HepG2 (cell line): ENCODE data around the gene SCN7A. TPM values are rescaled to one million over a fixed set of nuclear protein-coding genes. Genes with fewer than 3 reads are reported as not detected.
A peak's percentile ranks its signal among the peaks of the same experiment; 100 is the strongest.

ENCODE experiments used
- BRD4 ChIP-seq: sonication (generic); formaldehyde crosslinking; IDR thresholded peaks from 2 replicates; pipeline ENCODE4 v1.4.0; 2020; ENCODE audit warnings: missing genetic modification reagents
- ELF1 ChIP-seq: sonication (generic); formaldehyde crosslinking; IDR thresholded peaks from 2 replicates; pipeline ENCODE4 v1.4.0; 2020; ENCODE audit warnings: missing genetic modification reagents
- GABPA ChIP-seq, 2 experiments: IDR thresholded peaks; 2 replicates each; pipeline ENCODE4 v1.6.1; 2011 to 2016; ENCODE audit warnings: low read depth in 2 of 2, low read length in 1 of 2, missing biosample characterization in 1 of 2, missing genetic modification characterization in 1 of 2
- GATA4 ChIP-seq: sonication (generic); IDR thresholded peaks from 2 replicates; pipeline ENCODE4 v1.6.1; 2016; ENCODE audit warnings: antibody characterized with exemption, low read depth, borderline replicate concordance
- KAT8 ChIP-seq: IDR thresholded peaks from 2 replicates; pipeline ENCODE4 v1.6.1; 2016; ENCODE audit warnings: missing genetic modification reagents, missing compliant biosample characterization
- KDM5A ChIP-seq: fragments of 200-600 bp; sonication (generic); IDR thresholded peaks from 2 replicates; pipeline ENCODE4 v1.7.0; 2018; ENCODE audit warnings: antibody characterized with exemption, mild to moderate bottlenecking, low read length, borderline replicate concordance
- NPAS2 ChIP-seq: sonication (generic); formaldehyde crosslinking; IDR thresholded peaks from 2 replicates; pipeline ENCODE4 v1.8.0; 2022; ENCODE audit warnings: mild to moderate bottlenecking, missing genetic modification reagents, borderline replicate concordance
- PCBP2 ChIP-seq: fragments of 200-400 bp; formaldehyde crosslinking; optimal IDR thresholded peaks from 2 replicates; pipeline ENCODE3; 2018; ENCODE audit warnings: low read length, low read depth; ENCODE audit not compliant: poor library complexity, severe bottlenecking
- PHF21A ChIP-seq: sonication (generic); formaldehyde crosslinking; IDR thresholded peaks from 2 replicates; pipeline ENCODE4 v1.5.0; 2020; ENCODE audit warnings: mild to moderate bottlenecking, missing genetic modification reagents
- SOX13 ChIP-seq, 3 experiments: fragments of 450-650 bp in 1 of 3; sonication (generic) in 1 of 3; formaldehyde crosslinking in 1 of 3; IDR thresholded peaks in 2 of 3; conservative IDR thresholded peaks in 1 of 3; 2 replicates each; pipeline versions ENCODE4 v1.5.0 to v1.6.1; 2016 to 2020; ENCODE audit warnings: antibody characterized with exemption in 1 of 3, mild to moderate bottlenecking in 1 of 3, missing compliant biosample characterization in 1 of 3, missing genetic modification reagents in 1 of 3, moderate library complexity in 1 of 3
- TARDBP ChIP-seq: sonication (generic); formaldehyde crosslinking; IDR thresholded peaks from 2 replicates; pipeline ENCODE4 v1.8.0; 2022; ENCODE audit warnings: mild to moderate bottlenecking, missing genetic modification reagents
- ZBTB7B ChIP-seq: sonication (generic); formaldehyde crosslinking; IDR thresholded peaks from 2 replicates; pipeline ENCODE4 v1.4.0; 2020; ENCODE audit warnings: missing genetic modification reagents
- ZNF232 ChIP-seq: sonication (generic); formaldehyde crosslinking; IDR thresholded peaks from 2 replicates; pipeline ENCODE4 v1.4.0; 2020; ENCODE audit warnings: missing genetic modification reagents, borderline replicate concordance
- ZNF367 ChIP-seq: sonication (generic); formaldehyde crosslinking; IDR thresholded peaks from 2 replicates; pipeline ENCODE4 v1.4.0; 2020; ENCODE audit warnings: missing genetic modification reagents, borderline replicate concordance
- ZNF703 ChIP-seq: sonication (generic); formaldehyde crosslinking; IDR thresholded peaks from 2 replicates; pipeline ENCODE4 v1.5.1; 2020; ENCODE audit warnings: missing genetic modification reagents, mild to moderate bottlenecking, moderate library complexity, borderline replicate concordance
- ZSCAN20 ChIP-seq: sonication (generic); formaldehyde crosslinking; IDR thresholded peaks from 2 replicates; pipeline ENCODE4 v1.4.0; 2020; ENCODE audit warnings: missing genetic modification reagents, mild to moderate bottlenecking, borderline replicate concordance
- polyA plus RNA-seq, 8 experiments: library from polyadenylated mRNA; depleted of rRNA in 3 of 8; stranded (reverse) in 7 of 8; unstranded in 1 of 8; fragments of >200 nt; fragmentation: Illumina TruSeq in 4 of 8; extraction: Trizol in 4 of 8; gene quantifications; 2 replicates each; pipeline versions ENCODE4 v1.2.1 to v1.2.3, GENCODE V29; 2011 to 2016; ENCODE audit warnings: low read depth in 4 of 8, missing spikeins in 1 of 8, mixed read lengths in 1 of 8; ENCODE audit not compliant: insufficient read depth in 1 of 8
- total RNA-seq, 5 experiments: library from RNA; depleted of rRNA; stranded (reverse); fragments of >200 nt; fragmentation: Illumina TruSeq; extraction: Trizol; gene quantifications; 2 replicates each; pipeline ENCODE4 v1.2.3, GENCODE V29; 2016; ENCODE audit warnings: low read depth in 1 of 5
- TF ChIP-seq, protein P1 (sequence below): sonication (generic); formaldehyde crosslinking; IDR thresholded peaks from 2 replicates; pipeline ENCODE4 v1.5.1; 2020; ENCODE audit warnings: mild to moderate bottlenecking, moderate library complexity, missing genetic modification reagents
- TF ChIP-seq, protein P2 (sequence below): sonication (generic); formaldehyde crosslinking; IDR thresholded peaks from 2 replicates; pipeline ENCODE4 v1.4.0; 2020; ENCODE audit warnings: missing genetic modification reagents
- TF ChIP-seq, protein P3 (sequence below): IDR thresholded peaks from 2 replicates; pipeline ENCODE4 v1.6.1; 2018; ENCODE audit warnings: missing genetic modification reagents
- TF ChIP-seq, protein P4 (sequence below): sonication (generic); formaldehyde crosslinking; IDR thresholded peaks from 2 replicates; pipeline ENCODE4 v1.4.0; 2020; ENCODE audit warnings: missing genetic modification reagents

SCN7A gene
- total and polyA plus RNA-seq, 2 of the 13 experiments (the other 11 are each of a cell fraction or from before 2014, with no cell fraction given): 0.01 TPM; not detected in 1

DNA sequence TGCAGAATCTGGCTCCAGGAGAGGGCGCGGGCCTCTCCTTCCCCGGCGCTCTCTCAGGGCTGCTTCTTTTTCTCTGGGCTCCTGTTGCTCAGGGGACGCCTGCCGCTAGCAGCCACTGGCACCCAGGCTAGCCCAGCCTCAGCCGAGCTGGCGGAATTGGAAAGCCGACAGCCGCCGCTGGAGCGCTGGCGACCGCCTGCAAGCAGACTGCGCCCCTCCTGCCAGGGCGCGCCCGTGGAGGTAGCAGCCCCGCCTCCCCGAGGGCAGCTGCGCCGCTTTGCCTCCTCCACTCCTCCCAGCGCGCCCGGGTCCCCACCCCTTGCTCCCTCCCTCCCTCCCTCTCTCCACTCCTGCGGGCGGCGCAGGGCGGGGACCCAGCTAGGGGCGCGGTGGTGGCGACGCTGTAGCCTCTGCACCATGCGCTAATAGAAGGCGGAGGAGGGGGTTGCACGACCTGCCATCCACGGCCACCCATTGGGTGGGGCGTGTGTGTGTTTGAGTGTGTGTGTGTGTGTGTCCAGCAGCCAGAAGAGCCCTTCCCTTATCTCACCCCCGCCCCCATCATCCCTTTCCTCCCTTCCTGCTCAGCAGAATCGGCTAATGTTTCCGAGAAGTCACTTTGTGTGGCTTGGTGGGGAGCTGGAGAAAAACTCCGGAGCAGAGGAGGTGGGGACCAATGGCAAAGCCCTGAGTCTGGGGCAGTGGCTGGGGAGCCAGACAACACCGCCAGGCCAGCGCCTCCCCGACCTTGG is 118.1 kb downstream of the SCN7A start, which contains the start of gene SCN9A (continued):
- TF ChIP-seq SOX13 (IDR thresholded peaks at IDR 0.05) (0 out of 2 replicates have a peak, but pooled peaks have one; percentile 39), SOX13 (CRISPR knock-in tag; conservative IDR thresholded peaks at IDR 0.05 in 1 of 2, IDR thresholded peaks at IDR 0.05 in 1 of 2) (peak in 1 of 2 experiments; percentile 68; a peak in 2 of 4 replicates), TARDBP (peak; percentile 89), GABPA (IDR thresholded peaks at IDR 0.05; ENCODE audit: low read depth, low read length) (no peak), GABPA (CRISPR knock-in tag; IDR thresholded peaks at IDR 0.05; ENCODE audit: low read depth) (no peak), ZSCAN20 (CRISPR knock-in tag) (peak; percentile 81; the same call in 1 of the 2 replicates), BRD4 (CRISPR knock-in tag) (peak; percentile 50; the same call in 1 of the 2 replicates), ZNF232 (CRISPR knock-in tag) (0 out of 2 replicates have a peak, but pooled peaks have one; percentile 16), KAT8 (peak; percentile 71), GATA4 (no peak; the same call in none of the 2 replicates), PCBP2 (no peak), ZNF367 (0 out of 2 replicates have a peak, but pooled peaks have one; percentile 19), ZNF703 (CRISPR knock-in tag) (no peak; the same call in 1 of the 2 replicates), ZBTB7B (CRISPR knock-in tag) (peak; percentile 88; the same call in 1 of the 2 replicates), PHF21A (no peak), NPAS2 (CRISPR knock-in tag) (no peak), ELF1 (CRISPR knock-in tag) (no peak; the same call in none of the 2 replicates), KDM5A (peak; percentile 48)
- TF ChIP-seq, protein P1, sequence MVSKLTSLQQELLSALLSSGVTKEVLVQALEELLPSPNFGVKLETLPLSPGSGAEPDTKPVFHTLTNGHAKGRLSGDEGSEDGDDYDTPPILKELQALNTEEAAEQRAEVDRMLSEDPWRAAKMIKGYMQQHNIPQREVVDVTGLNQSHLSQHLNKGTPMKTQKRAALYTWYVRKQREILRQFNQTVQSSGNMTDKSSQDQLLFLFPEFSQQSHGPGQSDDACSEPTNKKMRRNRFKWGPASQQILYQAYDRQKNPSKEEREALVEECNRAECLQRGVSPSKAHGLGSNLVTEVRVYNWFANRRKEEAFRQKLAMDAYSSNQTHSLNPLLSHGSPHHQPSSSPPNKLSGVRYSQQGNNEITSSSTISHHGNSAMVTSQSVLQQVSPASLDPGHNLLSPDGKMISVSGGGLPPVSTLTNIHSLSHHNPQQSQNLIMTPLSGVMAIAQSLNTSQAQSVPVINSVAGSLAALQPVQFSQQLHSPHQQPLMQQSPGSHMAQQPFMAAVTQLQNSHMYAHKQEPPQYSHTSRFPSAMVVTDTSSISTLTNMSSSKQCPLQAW (CRISPR knock-in tag): peak; percentile 71; the same call in 1 of the 2 replicates
- TF ChIP-seq, protein P2, sequence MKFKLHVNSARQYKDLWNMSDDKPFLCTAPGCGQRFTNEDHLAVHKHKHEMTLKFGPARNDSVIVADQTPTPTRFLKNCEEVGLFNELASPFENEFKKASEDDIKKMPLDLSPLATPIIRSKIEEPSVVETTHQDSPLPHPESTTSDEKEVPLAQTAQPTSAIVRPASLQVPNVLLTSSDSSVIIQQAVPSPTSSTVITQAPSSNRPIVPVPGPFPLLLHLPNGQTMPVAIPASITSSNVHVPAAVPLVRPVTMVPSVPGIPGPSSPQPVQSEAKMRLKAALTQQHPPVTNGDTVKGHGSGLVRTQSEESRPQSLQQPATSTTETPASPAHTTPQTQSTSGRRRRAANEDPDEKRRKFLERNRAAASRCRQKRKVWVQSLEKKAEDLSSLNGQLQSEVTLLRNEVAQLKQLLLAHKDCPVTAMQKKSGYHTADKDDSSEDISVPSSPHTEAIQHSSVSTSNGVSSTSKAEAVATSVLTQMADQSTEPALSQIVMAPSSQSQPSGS: no peak; the same call in 1 of the 2 replicates
- TF ChIP-seq, protein P3, sequence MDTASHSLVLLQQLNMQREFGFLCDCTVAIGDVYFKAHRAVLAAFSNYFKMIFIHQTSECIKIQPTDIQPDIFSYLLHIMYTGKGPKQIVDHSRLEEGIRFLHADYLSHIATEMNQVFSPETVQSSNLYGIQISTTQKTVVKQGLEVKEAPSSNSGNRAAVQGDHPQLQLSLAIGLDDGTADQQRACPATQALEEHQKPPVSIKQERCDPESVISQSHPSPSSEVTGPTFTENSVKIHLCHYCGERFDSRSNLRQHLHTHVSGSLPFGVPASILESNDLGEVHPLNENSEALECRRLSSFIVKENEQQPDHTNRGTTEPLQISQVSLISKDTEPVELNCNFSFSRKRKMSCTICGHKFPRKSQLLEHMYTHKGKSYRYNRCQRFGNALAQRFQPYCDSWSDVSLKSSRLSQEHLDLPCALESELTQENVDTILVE (CRISPR knock-in tag): peak; percentile 64; the same call in 1 of the 2 replicates
- TF ChIP-seq, protein P4, sequence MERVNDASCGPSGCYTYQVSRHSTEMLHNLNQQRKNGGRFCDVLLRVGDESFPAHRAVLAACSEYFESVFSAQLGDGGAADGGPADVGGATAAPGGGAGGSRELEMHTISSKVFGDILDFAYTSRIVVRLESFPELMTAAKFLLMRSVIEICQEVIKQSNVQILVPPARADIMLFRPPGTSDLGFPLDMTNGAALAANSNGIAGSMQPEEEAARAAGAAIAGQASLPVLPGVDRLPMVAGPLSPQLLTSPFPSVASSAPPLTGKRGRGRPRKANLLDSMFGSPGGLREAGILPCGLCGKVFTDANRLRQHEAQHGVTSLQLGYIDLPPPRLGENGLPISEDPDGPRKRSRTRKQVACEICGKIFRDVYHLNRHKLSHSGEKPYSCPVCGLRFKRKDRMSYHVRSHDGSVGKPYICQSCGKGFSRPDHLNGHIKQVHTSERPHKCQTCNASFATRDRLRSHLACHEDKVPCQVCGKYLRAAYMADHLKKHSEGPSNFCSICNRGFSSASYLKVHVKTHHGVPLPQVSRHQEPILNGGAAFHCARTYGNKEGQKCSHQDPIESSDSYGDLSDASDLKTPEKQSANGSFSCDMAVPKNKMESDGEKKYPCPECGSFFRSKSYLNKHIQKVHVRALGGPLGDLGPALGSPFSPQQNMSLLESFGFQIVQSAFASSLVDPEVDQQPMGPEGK (CRISPR knock-in tag): peak; percentile 86
